Smooth muscle cell (in vitro differentiated cells): Measurements from ENCODE around the gene SLC39A5. TPM values are rescaled to one million over a fixed set of nuclear protein-coding genes. Genes with fewer than 3 reads are reported as not detected.
"Not testable (repeated sequence)": the region's sequence is repeated elsewhere in the genome, so short reads cannot be mapped to it uniquely, and the experiment has no call there.

Experiments
- DNase-seq: peaks from one replicate; lab custom pipeline; 2025; ENCODE audit not compliant: unreplicated experiment; lab: John Stamatoyannopoulos, UW
- H2AFZ ChIP-seq: fragments of 200-600 bp; sonication (generic); 2 replicates; pipeline ENCODE4 v1.6.0; 2016; ENCODE audit warnings: antibody characterized with exemption, low read depth, mild to moderate bottlenecking
- H3F3A ChIP-seq: fragments of 200-600 bp; sonication (generic); 2 replicates; pipeline ENCODE4 v1.6.0; 2017; ENCODE audit warnings: antibody characterized with exemption, low read depth
- H3K27ac ChIP-seq: fragments of 200-600 bp; sonication (generic); 2 replicates; pipeline ENCODE4 v1.5.1; 2016; ENCODE audit warnings: low read depth, mild to moderate bottlenecking
- H3K27me3 ChIP-seq: fragments of 200-600 bp; sonication (generic); 2 replicates; pipeline ENCODE4 v1.6.1; 2016; ENCODE audit warnings: low read depth, mild to moderate bottlenecking
- H3K36me3 ChIP-seq: fragments of 200-600 bp; sonication (generic); 2 replicates; pipeline ENCODE4 v1.5.1; 2016; ENCODE audit warnings: low read depth
- H3K4me1 ChIP-seq: fragments of 200-600 bp; sonication (generic); 2 replicates; pipeline ENCODE4 v1.5.1; 2016; ENCODE audit warnings: low read depth
- H3K4me2 ChIP-seq: fragments of 200-600 bp; sonication (generic); 2 replicates; pipeline ENCODE4 v1.6.0; 2016; ENCODE audit warnings: mild to moderate bottlenecking
- H3K4me3 ChIP-seq: fragments of 200-600 bp; sonication (generic); 2 replicates; pipeline ENCODE4 v1.5.1; 2016; ENCODE audit warnings: mild to moderate bottlenecking
- H3K79me2 ChIP-seq: fragments of 200-600 bp; sonication (generic); 2 replicates; pipeline ENCODE4 v1.6.0; 2016; ENCODE audit warnings: low read depth, mild to moderate bottlenecking
- H3K9ac ChIP-seq: fragments of 200-600 bp; sonication (generic); 2 replicates; pipeline ENCODE4 v1.6.0; 2016; ENCODE audit warnings: low read depth
- H3K9me3 ChIP-seq: fragments of 200-600 bp; sonication (generic); replicated peaks from 2 replicates; pipeline ENCODE4 v1.5.1; 2016; ENCODE audit warnings: low read depth
- H4K20me1 ChIP-seq: fragments of 200-600 bp; sonication (generic); 2 replicates; pipeline ENCODE4 v1.6.0; 2016; ENCODE audit warnings: low read depth
- WGBS: methylation state at CpG from one replicate; pipeline ENCODE4 v1.1.7; 2016; ENCODE audit warnings: low lambda C conversion rate; 5-methylcytosine and 5-hydroxymethylcytosine counted together
- polyA plus RNA-seq: library from polyadenylated mRNA; unstranded; fragments of >200 nt; fragmentation: Nextera tagmentation; extraction: Ambion mirVana; gene quantifications from 2 replicates; pipeline ENCODE4 v1.2.1, GENCODE V29; 2016
- total RNA-seq: library from RNA; depleted of rRNA; stranded (reverse); fragments of >200 nt; gene quantifications from 2 replicates; pipeline ENCODE4 v1.2.3, GENCODE V29; 2014
- TF ChIP-seq, protein P1 (sequence below): fragments of 200-600 bp; sonication (generic); IDR thresholded peaks from 2 replicates; pipeline ENCODE4 v1.5.1; 2017; ENCODE audit warnings: borderline replicate concordance, mild to moderate bottlenecking, antibody characterized with exemption; ENCODE audit not compliant: insufficient read depth, poor library complexity, severe bottlenecking

The SLC39A5 gene
- total and polyA plus RNA-seq, 2 experiments from 2014 or later = 0.36 TPM; not detected in 1

DNA sequence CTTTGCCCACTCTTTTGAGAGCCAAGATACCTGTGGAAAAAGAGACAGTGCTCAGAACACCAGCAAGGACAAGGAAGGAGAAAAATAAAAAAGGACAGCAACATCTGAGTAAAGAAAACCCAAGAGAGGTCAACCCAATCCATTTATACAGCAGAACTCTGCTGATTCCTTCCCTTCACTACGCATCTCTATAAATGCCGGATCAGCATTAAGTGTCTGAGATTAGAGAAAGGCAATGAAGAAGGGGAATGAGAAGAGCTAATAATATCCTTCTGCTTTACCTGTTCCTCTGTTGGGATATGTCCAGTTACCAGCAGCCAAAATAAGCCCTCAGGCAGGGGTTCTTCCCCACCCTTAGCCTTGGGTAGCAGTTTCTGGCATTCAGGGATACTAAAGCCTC is 52.7 kb downstream of the SLC39A5 start:
- no peaks in the 10 kb centered on the region for H3K4me1 ChIP-seq
- no peaks in the 10 kb centered on the region for H3K27me3 ChIP-seq
- no peak for DNase-seq
- peaks cover 36% of the 10 kb centered on the region for H3K36me3 ChIP-seq
- no peaks in the 10 kb centered on the region for H3F3A ChIP-seq
- WGBS = 95% methylated on average over 2 of the region's 2 CpGs
- H3K9me3 ChIP-seq = no peaks in the 10 kb centered on the region
- TF ChIP-seq, protein P1, sequence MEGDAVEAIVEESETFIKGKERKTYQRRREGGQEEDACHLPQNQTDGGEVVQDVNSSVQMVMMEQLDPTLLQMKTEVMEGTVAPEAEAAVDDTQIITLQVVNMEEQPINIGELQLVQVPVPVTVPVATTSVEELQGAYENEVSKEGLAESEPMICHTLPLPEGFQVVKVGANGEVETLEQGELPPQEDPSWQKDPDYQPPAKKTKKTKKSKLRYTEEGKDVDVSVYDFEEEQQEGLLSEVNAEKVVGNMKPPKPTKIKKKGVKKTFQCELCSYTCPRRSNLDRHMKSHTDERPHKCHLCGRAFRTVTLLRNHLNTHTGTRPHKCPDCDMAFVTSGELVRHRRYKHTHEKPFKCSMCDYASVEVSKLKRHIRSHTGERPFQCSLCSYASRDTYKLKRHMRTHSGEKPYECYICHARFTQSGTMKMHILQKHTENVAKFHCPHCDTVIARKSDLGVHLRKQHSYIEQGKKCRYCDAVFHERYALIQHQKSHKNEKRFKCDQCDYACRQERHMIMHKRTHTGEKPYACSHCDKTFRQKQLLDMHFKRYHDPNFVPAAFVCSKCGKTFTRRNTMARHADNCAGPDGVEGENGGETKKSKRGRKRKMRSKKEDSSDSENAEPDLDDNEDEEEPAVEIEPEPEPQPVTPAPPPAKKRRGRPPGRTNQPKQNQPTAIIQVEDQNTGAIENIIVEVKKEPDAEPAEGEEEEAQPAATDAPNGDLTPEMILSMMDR = no peak
- no peak overlapping the region for H2AFZ ChIP-seq
- H3K79me2 ChIP-seq = peaks cover 10% of the 10 kb centered on the region
- H3K27ac ChIP-seq = no peak overlapping the region
- no peak overlapping the region for H3K4me2 ChIP-seq
- H3K4me3 ChIP-seq = no peak overlapping the region
- peaks cover 9% of the 10 kb centered on the region for H4K20me1 ChIP-seq
- no peak overlapping the region for H3K9ac ChIP-seq

DNA sequence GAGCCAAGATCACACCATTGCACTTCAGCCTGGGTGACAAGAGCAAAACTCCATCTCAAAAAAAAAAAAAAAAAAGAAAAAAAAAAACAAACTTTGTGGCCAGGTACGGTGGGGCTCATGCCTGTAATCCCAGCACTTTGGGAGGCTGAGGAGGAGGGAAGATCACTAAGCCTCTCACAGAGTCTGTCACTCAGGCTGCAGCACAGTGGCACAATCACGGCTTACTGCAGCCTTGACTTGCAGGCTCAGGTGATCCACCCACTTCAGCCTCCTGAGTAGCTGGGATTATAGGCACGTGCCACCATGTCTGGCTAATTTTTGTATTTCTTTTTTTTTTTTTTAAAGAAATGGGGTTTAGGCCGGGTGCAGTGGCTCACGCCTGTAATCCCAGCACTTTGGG is 54.4 kb downstream of the SLC39A5 start:
- H3K36me3 ChIP-seq = peaks cover 29% of the 10 kb centered on the region
- not testable (repeated sequence) for H3K4me3 ChIP-seq, H3K9me3 ChIP-seq, H3F3A ChIP-seq, H3K4me2 ChIP-seq, H2AFZ ChIP-seq, DNase-seq, H3K4me1 ChIP-seq, H3K9ac ChIP-seq, H3K27me3 ChIP-seq, H3K27ac ChIP-seq
- H4K20me1 ChIP-seq = peaks cover 25% of the 10 kb centered on the region
- over 99% methylated on average over 5 of the region's 5 CpGs for WGBS
- H3K79me2 ChIP-seq = peaks cover 27% of the 10 kb centered on the region

DNA sequence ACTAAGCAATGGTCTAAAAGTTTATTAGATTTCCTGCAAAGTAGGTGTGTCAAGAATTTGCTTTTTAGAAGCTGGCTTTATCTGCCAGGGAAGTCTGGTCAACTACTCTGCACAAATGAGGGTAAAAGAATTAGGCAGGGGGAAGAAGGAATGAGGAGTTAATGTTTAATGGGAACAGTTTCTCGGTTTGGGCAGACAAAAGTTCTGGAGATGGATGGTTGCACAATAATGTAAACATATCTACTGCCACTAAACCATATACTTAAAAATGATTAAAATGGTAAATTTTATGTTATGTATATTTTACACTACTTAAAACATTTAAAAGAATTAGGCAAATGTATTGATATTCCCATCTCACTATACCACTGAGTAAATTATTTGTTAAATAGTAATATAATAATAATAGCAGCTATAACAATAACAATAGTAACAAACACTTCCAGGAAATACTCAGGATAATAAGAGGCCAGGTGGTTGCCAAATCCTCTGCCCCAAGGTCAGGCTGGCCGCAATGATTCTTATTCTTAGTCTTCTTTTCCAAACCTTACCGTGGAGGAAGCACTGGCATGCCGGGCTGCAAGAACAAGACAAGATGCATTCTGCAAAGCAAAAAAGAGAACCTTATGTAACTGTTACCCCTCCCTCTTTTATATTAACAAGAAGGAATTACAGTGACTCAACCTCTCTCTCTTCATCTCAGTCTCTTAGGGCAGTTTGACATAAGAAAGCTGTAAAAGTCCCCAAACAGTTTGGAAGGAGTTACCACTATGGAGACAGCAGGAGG is 56.4 kb downstream of the SLC39A5 start:
- peaks cover 46% of the 10 kb centered on the region for H3K79me2 ChIP-seq
- peaks cover 38% of the 10 kb centered on the region for H4K20me1 ChIP-seq
- peaks cover 23% of the 10 kb centered on the region for H3K36me3 ChIP-seq
- H2AFZ ChIP-seq = no peak overlapping the region
- no peaks in the 10 kb centered on the region for H3K4me1 ChIP-seq
- no peak overlapping the region for H3K27ac ChIP-seq
- H3K4me3 ChIP-seq = no peak overlapping the region
- H3K9me3 ChIP-seq = no peaks in the 10 kb centered on the region
- H3K4me2 ChIP-seq = no peak overlapping the region
- TF ChIP-seq, protein P1 = no peak
- H3F3A ChIP-seq = no peaks in the 10 kb centered on the region
- no peak for DNase-seq
- H3K27me3 ChIP-seq = no peaks in the 10 kb centered on the region
- 95% methylated on average over 4 of the region's 4 CpGs for WGBS
- no peak overlapping the region for H3K9ac ChIP-seq

Other genes with a start within 250 kb of the SLC39A5 start
- gene SUOX, start 232.8 kb upstream of the SLC39A5 start, total RNA-seq = 9.8 and 19.1 TPM in 2 replicates
- 12.8 and 13.8 TPM in 2 replicates for gene SUOX, start 232.8 kb upstream of the SLC39A5 start, polyA plus RNA-seq
- 3.9 and 4.2 TPM in 2 replicates for gene IKZF4, start 209.0 kb upstream of the SLC39A5 start, total RNA-seq
- 5.4 and 6.8 TPM in 2 replicates for gene IKZF4, start 209.0 kb upstream of the SLC39A5 start, polyA plus RNA-seq
- 731 and 845 TPM in 2 replicates for gene RPS26, start 188.1 kb upstream of the SLC39A5 start, total RNA-seq
- 282 and 323 TPM in 2 replicates for gene RPS26, start 188.1 kb upstream of the SLC39A5 start, polyA plus RNA-seq
- gene ERBB3, start 149.9 kb upstream of the SLC39A5 start, total RNA-seq = 7.2 and 9.2 TPM in 2 replicates
- gene ERBB3, start 149.9 kb upstream of the SLC39A5 start, polyA plus RNA-seq = 1.2 and 9.8 TPM in 2 replicates
- 88.6 and 118 TPM in 2 replicates for gene PA2G4, start 125.5 kb upstream of the SLC39A5 start, total RNA-seq
- gene PA2G4, start 125.5 kb upstream of the SLC39A5 start, polyA plus RNA-seq = 99.8 and 113 TPM in 2 replicates
- gene RPL41, start 113.4 kb upstream of the SLC39A5 start, total RNA-seq = 2,929 and 3,246 TPM in 2 replicates
- 2,414 and 2,571 TPM in 2 replicates for gene RPL41, start 113.4 kb upstream of the SLC39A5 start, polyA plus RNA-seq
- gene ZC3H10, start 111.8 kb upstream of the SLC39A5 start, total RNA-seq = 1.9 and 6.7 TPM in 2 replicates
- 2.8 TPM in 2 replicates for gene ZC3H10, start 111.8 kb upstream of the SLC39A5 start, polyA plus RNA-seq
- 76.0 and 87.7 TPM in 2 replicates for gene ESYT1, start 101.8 kb upstream of the SLC39A5 start, total RNA-seq
- 69.5 and 77.0 TPM in 2 replicates for gene ESYT1, start 101.8 kb upstream of the SLC39A5 start, polyA plus RNA-seq
- 44.5 and 59.0 TPM in 2 replicates for gene MYL6B, start 77.5 kb upstream of the SLC39A5 start, total RNA-seq
- gene MYL6B, start 77.5 kb upstream of the SLC39A5 start, polyA plus RNA-seq = 107 and 121 TPM in 2 replicates
- gene MYL6, start 71.7 kb upstream of the SLC39A5 start, total RNA-seq = 2,329 and 2,776 TPM in 2 replicates
- gene MYL6, start 71.7 kb upstream of the SLC39A5 start, polyA plus RNA-seq = 4,165 and 4,181 TPM in 2 replicates
- 28.2 and 43.8 TPM in 2 replicates for gene SMARCC2, start 40.6 kb upstream of the SLC39A5 start, total RNA-seq
- gene SMARCC2, start 40.6 kb upstream of the SLC39A5 start, polyA plus RNA-seq = 32.2 and 39.2 TPM in 2 replicates
- gene RNF41, start 8.1 kb upstream of the SLC39A5 start, total RNA-seq = 46.1 and 65.2 TPM in 2 replicates
- 19.4 and 22.2 TPM in 2 replicates for gene RNF41, start 8.1 kb upstream of the SLC39A5 start, polyA plus RNA-seq
- gene NABP2, start 5.7 kb upstream of the SLC39A5 start, total RNA-seq = 20.9 and 33.8 TPM in 2 replicates
- 14.2 and 16.4 TPM in 2 replicates for gene NABP2, start 5.7 kb upstream of the SLC39A5 start, polyA plus RNA-seq
- gene ANKRD52, start 28.3 kb downstream of the SLC39A5 start, total RNA-seq = 31.4 and 32.5 TPM in 2 replicates
- gene ANKRD52, start 28.3 kb downstream of the SLC39A5 start, polyA plus RNA-seq = 49.9 and 54.0 TPM in 2 replicates
- gene COQ10A, start 36.9 kb downstream of the SLC39A5 start, total RNA-seq = 8.7 and 11.0 TPM in 2 replicates
- 9.8 and 16.8 TPM in 2 replicates for gene COQ10A, start 36.9 kb downstream of the SLC39A5 start, polyA plus RNA-seq
- 96.5 and 138 TPM in 2 replicates for gene CS, start 70.3 kb downstream of the SLC39A5 start, total RNA-seq
- gene CS, start 70.3 kb downstream of the SLC39A5 start, polyA plus RNA-seq = 83.3 and 107 TPM in 2 replicates
- gene CNPY2, start 85.9 kb downstream of the SLC39A5 start, total RNA-seq = 147 and 171 TPM in 2 replicates
- gene CNPY2, start 85.9 kb downstream of the SLC39A5 start, polyA plus RNA-seq = 334 and 342 TPM in 2 replicates
- gene PAN2, start 103.9 kb downstream of the SLC39A5 start, total RNA-seq = 20.3 and 55.6 TPM in 2 replicates
- 12.9 and 14.7 TPM in 2 replicates for gene PAN2, start 103.9 kb downstream of the SLC39A5 start, polyA plus RNA-seq
- gene IL23A, start 108.8 kb downstream of the SLC39A5 start, total RNA-seq = 0.54 and 1.9 TPM in 2 replicates
- gene IL23A, start 108.8 kb downstream of the SLC39A5 start, polyA plus RNA-seq = 0.35 and 0.85 TPM in 2 replicates
- 141 and 148 TPM in 2 replicates for gene STAT2, start 130.1 kb downstream of the SLC39A5 start, total RNA-seq
- gene STAT2, start 130.1 kb downstream of the SLC39A5 start, polyA plus RNA-seq = 94.6 and 108 TPM in 2 replicates
- gene APOF, start 132.8 kb downstream of the SLC39A5 start, total RNA-seq = not detected in 2 replicates
- gene APOF, start 132.8 kb downstream of the SLC39A5 start, polyA plus RNA-seq = not detected in 2 replicates
- 6.3 and 7.2 TPM in 2 replicates for gene TIMELESS, start 219.4 kb downstream of the SLC39A5 start, total RNA-seq
- gene TIMELESS, start 219.4 kb downstream of the SLC39A5 start, polyA plus RNA-seq = 9.9 and 11.7 TPM in 2 replicates
- gene MIP, start 224.6 kb downstream of the SLC39A5 start, total RNA-seq = not detected in 2 replicates
- gene MIP, start 224.6 kb downstream of the SLC39A5 start, polyA plus RNA-seq = 0.19 TPM in 1 of 2 replicates, not detected in the other
- gene SPRYD4, start 238.5 kb downstream of the SLC39A5 start, total RNA-seq = 1.0 and 1.1 TPM in 2 replicates
- 0.71 and 1.6 TPM in 2 replicates for gene SPRYD4, start 238.5 kb downstream of the SLC39A5 start, polyA plus RNA-seq